H9 (cell line): ENCODE data around the gene SUPT20H. TPM values are rescaled to one million over a fixed set of nuclear protein-coding genes. Genes with fewer than 3 reads are reported as not detected.

Source experiments
- DNase-seq: peaks from one replicate; pipeline ENCODE4 v3.0.0-alpha.2; 2017
- H2AFZ ChIP-seq: one replicate; pipeline ENCODE4 v1.6.1; 2013; ENCODE audit warnings: mild to moderate bottlenecking, low read length, control low read depth, moderate library complexity
- H2AK5ac ChIP-seq: 2 replicates; pipeline ENCODE4 v1.6.1; 2013; ENCODE audit warnings: low read length, control low read depth, mixed read lengths; ENCODE audit not compliant: insufficient read length
- H2BK120ac ChIP-seq: one replicate; pipeline ENCODE4 v1.6.1; 2013; ENCODE audit warnings: low read depth, mild to moderate bottlenecking, low read length, control low read depth, inconsistent platforms; ENCODE audit not compliant: poor library complexity, severe bottlenecking
- H2BK12ac ChIP-seq: 2 replicates; pipeline ENCODE4 v1.6.1; 2013; ENCODE audit warnings: low read length, control low read depth, mixed read lengths, low read depth; ENCODE audit not compliant: insufficient read length
- H2BK15ac ChIP-seq: 2 replicates; pipeline ENCODE4 v1.6.1; 2013; ENCODE audit warnings: low read depth, low read length, control low read depth
- H2BK20ac ChIP-seq: one replicate; pipeline ENCODE4 v1.6.1; 2013; ENCODE audit warnings: low read depth, mild to moderate bottlenecking, low read length, control low read depth, inconsistent platforms; ENCODE audit not compliant: poor library complexity, severe bottlenecking
- H2BK5ac ChIP-seq: 2 replicates; pipeline ENCODE4 v1.6.1; 2013; ENCODE audit warnings: low read length, control low read depth, mixed read lengths; ENCODE audit not compliant: insufficient read length
- H3K14ac ChIP-seq: 2 replicates; pipeline ENCODE4 v1.6.1; 2013; ENCODE audit warnings: low read length, control low read depth; ENCODE audit not compliant: insufficient read depth
- H3K18ac ChIP-seq: 2 replicates; pipeline ENCODE4 v1.6.1; 2013; ENCODE audit warnings: low read depth, mild to moderate bottlenecking, mixed read lengths, low read length, control low read depth; ENCODE audit not compliant: insufficient read length
- H3K23ac ChIP-seq: 2 replicates; pipeline ENCODE4 v1.6.1; 2013; ENCODE audit warnings: low read length, control low read depth, mixed read lengths, low read depth; ENCODE audit not compliant: insufficient read length
- H3K23me2 ChIP-seq: 2 replicates; pipeline ENCODE4 v1.6.1; 2013; ENCODE audit warnings: low read depth, mild to moderate bottlenecking, mixed read lengths, low read length, control low read depth; ENCODE audit not compliant: insufficient read length, poor library complexity, severe bottlenecking
- H3K27ac ChIP-seq: 2 replicates; pipeline ENCODE4 v1.5.1; 2013; ENCODE audit warnings: low read length, control low read depth, mixed read lengths, low read depth; ENCODE audit not compliant: insufficient read length
- H3K27me3 ChIP-seq: 2 replicates; pipeline ENCODE4 v1.6.1; 2013; ENCODE audit warnings: low read length, control low read depth, inconsistent platforms; ENCODE audit not compliant: insufficient read depth
- H3K4ac ChIP-seq: 2 replicates; pipeline ENCODE4 v1.6.1; 2013; ENCODE audit warnings: low read depth, mild to moderate bottlenecking, control low read depth, inconsistent platforms, low read length, moderate library complexity
- H3K4me1 ChIP-seq: 2 replicates; pipeline ENCODE4 v1.6.1; 2013; ENCODE audit warnings: low read length, control low read depth, inconsistent platforms; ENCODE audit not compliant: insufficient read depth
- H3K4me2 ChIP-seq: 2 replicates; pipeline ENCODE4 v1.6.1; 2013; ENCODE audit warnings: low read length, control low read depth, mixed read lengths; ENCODE audit not compliant: insufficient read length, insufficient read depth
- H3K56ac ChIP-seq: 2 replicates; pipeline ENCODE4 v1.6.1; 2013; ENCODE audit warnings: low read depth, mild to moderate bottlenecking, mixed read lengths, low read length, control low read depth; ENCODE audit not compliant: insufficient read length
- H3K79me1 ChIP-seq: 2 replicates; pipeline ENCODE4 v1.6.1; 2013; ENCODE audit warnings: low read depth, mild to moderate bottlenecking, moderate library complexity, low read length, control low read depth, inconsistent platforms; ENCODE audit not compliant: insufficient read depth, poor library complexity, severe bottlenecking
- H3K79me2 ChIP-seq: 2 replicates; pipeline ENCODE4 v1.6.1; 2013; ENCODE audit warnings: low read length, control low read depth, inconsistent platforms; ENCODE audit not compliant: insufficient read depth
- H3K9ac ChIP-seq: 2 replicates; pipeline ENCODE4 v1.6.1; 2013; ENCODE audit warnings: low read length, control low read depth, mixed read lengths; ENCODE audit not compliant: insufficient read length; ENCODE audit errors: extremely low read depth
- H3K9me3 ChIP-seq: one replicate; pipeline ENCODE4 v1.6.1; 2013; ENCODE audit warnings: low read depth, low read length, inconsistent platforms; ENCODE audit not compliant: control insufficient read depth
- H3T11ph ChIP-seq: one replicate; pipeline ENCODE4 v1.6.1; 2013; ENCODE audit warnings: mild to moderate bottlenecking, low read length, control low read depth, inconsistent platforms
- H4K20me1 ChIP-seq: one replicate; pipeline ENCODE4 v1.6.1; 2013; ENCODE audit not compliant: control insufficient read depth, insufficient read length, insufficient read depth
- H4K5ac ChIP-seq: 2 replicates; pipeline ENCODE4 v1.6.1; 2013; ENCODE audit warnings: low read depth, mild to moderate bottlenecking, mixed read lengths, low read length, control low read depth; ENCODE audit not compliant: insufficient read length
- H4K8ac ChIP-seq: replicated peaks from 2 replicates; pipeline ENCODE4 v1.6.1; 2013; ENCODE audit warnings: low read length, control low read depth, mixed read lengths, low read depth; ENCODE audit not compliant: insufficient read length
- H4K91ac ChIP-seq: 2 replicates; pipeline ENCODE4 v1.6.1; 2013; ENCODE audit warnings: low read depth, mild to moderate bottlenecking, moderate library complexity, mixed read lengths, low read length, control low read depth; ENCODE audit not compliant: insufficient read length
- H3K27ac Mint-ChIP-seq, 3 experiments: 2 replicates in 2 of 3; 3 replicates in 1 of 3; pipeline ENCODE4 v1.8.0; 2020 to 2021; ENCODE audit warnings: mixed read lengths in 3 of 3, mild to moderate bottlenecking in 1 of 3, moderate library complexity in 1 of 3
- H3K27me3 Mint-ChIP-seq: 2 replicates; pipeline ENCODE4 v1.8.0; 2021; ENCODE audit warnings: low read depth, mild to moderate bottlenecking, moderate library complexity, mixed read lengths
- H3K36me3 Mint-ChIP-seq, 3 experiments: 2 replicates in 2 of 3; 3 replicates in 1 of 3; pipeline ENCODE4 v1.8.0; 2020 to 2021; ENCODE audit warnings: low read depth in 3 of 3, mixed read lengths in 3 of 3; ENCODE audit not compliant: insufficient read depth in 1 of 3
- H3K4me1 Mint-ChIP-seq, 2 experiments: 2 replicates each; pipeline ENCODE4 v1.8.0; 2020; ENCODE audit warnings: mixed read lengths in 2 of 2
- H3K4me3 Mint-ChIP-seq, 2 experiments: 2 replicates in 1 of 2; 3 replicates in 1 of 2; pipeline ENCODE4 v1.8.0; 2020 to 2021; ENCODE audit warnings: mild to moderate bottlenecking in 2 of 2, mixed read lengths in 2 of 2, moderate library complexity in 1 of 2
- H3K9me3 Mint-ChIP-seq, 2 experiments: 2 replicates in 1 of 2; 3 replicates in 1 of 2; pipeline ENCODE4 v1.8.0; 2020; ENCODE audit warnings: mild to moderate bottlenecking in 2 of 2, mixed read lengths in 2 of 2, moderate library complexity in 1 of 2
- WGBS: extraction: QIAGEN DNeasy Blood & Tissue Kit; methylation state at CpG from one replicate; pipeline ENCODE4 v1.1.7; 2013; ENCODE audit warnings: missing lambda C conversion rate, low lambda C conversion rate, mixed read lengths; ENCODE audit not compliant: insufficient read length; ENCODE audit errors: extremely low coverage; 5-methylcytosine and 5-hydroxymethylcytosine counted together
- total RNA-seq: library from RNA; stranded (reverse); gene quantifications from 2 replicates; pipeline ENCODE4 v1.2.1, GENCODE V29; 2021
- TF ChIP-seq, protein P1 (sequence below): fragments of 200-600 bp; sonication (generic); conservative IDR thresholded peaks from 3 replicates; pipeline ENCODE4 v1.8.0; 2021; ENCODE audit warnings: antibody characterized with exemption, mild to moderate bottlenecking

The SUPT20H gene
- total RNA-seq, 1 experiment from 2014 or later = 59.5 TPM

DNA sequence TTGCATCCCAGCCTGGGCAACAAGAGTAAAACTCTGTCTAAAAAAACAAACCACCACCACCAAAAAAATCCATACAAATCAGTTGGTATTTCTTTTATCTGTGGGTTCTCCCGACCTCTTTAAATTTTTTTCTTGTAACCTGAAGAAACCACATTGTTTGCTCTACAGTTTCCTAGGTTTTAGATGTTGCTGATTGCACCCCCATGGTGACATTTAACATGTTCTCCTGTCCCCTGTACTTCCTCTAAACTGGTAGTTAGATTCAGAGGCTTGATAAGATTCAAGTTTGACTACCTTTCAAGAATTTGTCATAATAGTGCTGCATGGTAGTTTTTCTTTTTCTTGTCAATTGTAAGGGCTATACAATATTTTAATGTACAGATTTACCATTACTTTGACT is 84.3 kb downstream of the SUPT20H start:
- H3T11ph ChIP-seq = no peak overlapping the region
- H3K27me3 ChIP-seq = no peaks in the 10 kb centered on the region
- H4K91ac ChIP-seq = no peak overlapping the region
- TF ChIP-seq, protein P1, sequence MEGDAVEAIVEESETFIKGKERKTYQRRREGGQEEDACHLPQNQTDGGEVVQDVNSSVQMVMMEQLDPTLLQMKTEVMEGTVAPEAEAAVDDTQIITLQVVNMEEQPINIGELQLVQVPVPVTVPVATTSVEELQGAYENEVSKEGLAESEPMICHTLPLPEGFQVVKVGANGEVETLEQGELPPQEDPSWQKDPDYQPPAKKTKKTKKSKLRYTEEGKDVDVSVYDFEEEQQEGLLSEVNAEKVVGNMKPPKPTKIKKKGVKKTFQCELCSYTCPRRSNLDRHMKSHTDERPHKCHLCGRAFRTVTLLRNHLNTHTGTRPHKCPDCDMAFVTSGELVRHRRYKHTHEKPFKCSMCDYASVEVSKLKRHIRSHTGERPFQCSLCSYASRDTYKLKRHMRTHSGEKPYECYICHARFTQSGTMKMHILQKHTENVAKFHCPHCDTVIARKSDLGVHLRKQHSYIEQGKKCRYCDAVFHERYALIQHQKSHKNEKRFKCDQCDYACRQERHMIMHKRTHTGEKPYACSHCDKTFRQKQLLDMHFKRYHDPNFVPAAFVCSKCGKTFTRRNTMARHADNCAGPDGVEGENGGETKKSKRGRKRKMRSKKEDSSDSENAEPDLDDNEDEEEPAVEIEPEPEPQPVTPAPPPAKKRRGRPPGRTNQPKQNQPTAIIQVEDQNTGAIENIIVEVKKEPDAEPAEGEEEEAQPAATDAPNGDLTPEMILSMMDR = no peak
- no peak overlapping the region for H3K27ac Mint-ChIP-seq
- H3K4me2 ChIP-seq = no peak overlapping the region
- H2AK5ac ChIP-seq = no peak overlapping the region
- no peaks in the 10 kb centered on the region for H3K79me2 ChIP-seq
- H3K23ac ChIP-seq = no peak overlapping the region
- no peak overlapping the region for H3K4ac ChIP-seq
- no peak overlapping the region for H3K56ac ChIP-seq
- H2BK120ac ChIP-seq = no peak overlapping the region
- no peak overlapping the region for H3K27ac ChIP-seq
- no peak overlapping the region for H4K5ac ChIP-seq
- no peaks in the 10 kb centered on the region for H3K79me1 ChIP-seq
- no peak overlapping the region for H4K8ac ChIP-seq
- peaks cover 3 to 7% of the 10 kb centered on the region in 2 experiments; a peak in 3 of 5 replicates for H3K9me3 Mint-ChIP-seq
- no peaks in the 10 kb centered on the region for H3K4me1 ChIP-seq
- no peak overlapping the region for H2BK20ac ChIP-seq
- no peak overlapping the region for H2AFZ ChIP-seq
- no peaks in the 10 kb centered on the region for H4K20me1 ChIP-seq
- no CpG with 5 or more reads among the region's 1 CpG for WGBS
- H3K4me1 Mint-ChIP-seq = no peaks in the 10 kb centered on the region
- no peaks in the 10 kb centered on the region for H3K9me3 ChIP-seq
- peaks cover 37 to 60% (median 45%) of the 10 kb centered on the region in 3 experiments for H3K36me3 Mint-ChIP-seq
- H2BK15ac ChIP-seq = no peak overlapping the region
- no peaks in the 10 kb centered on the region for H3K27me3 Mint-ChIP-seq
- H3K23me2 ChIP-seq = no peaks in the 10 kb centered on the region
- H3K18ac ChIP-seq = no peak overlapping the region
- no peak overlapping the region for H2BK5ac ChIP-seq
- no peak overlapping the region for H3K14ac ChIP-seq
- H3K4me3 Mint-ChIP-seq = no peak overlapping the region
- no peak overlapping the region for H2BK12ac ChIP-seq
- H3K9ac ChIP-seq = no peak overlapping the region
- DNase-seq = no peak
